Aorta (tissue), 5 donors: ENCODE measurements around the gene FAM131C. TPM values are rescaled to one million over a fixed set of nuclear protein-coding genes. Genes with fewer than 3 reads are reported as not detected.
"Not testable (repeated sequence)": the region's sequence is repeated elsewhere in the genome, so short reads cannot be mapped to it uniquely, and the experiment has no call there.

Experiments used
- ATAC-seq: fragments of 200-7000 bp; cut with Tn5 transposase; one replicate; pipeline ENCODE4 v1.9.1; 2022; ENCODE audit warnings: moderate library complexity; ENCODE audit not compliant: low FRiP score
- DNase-seq, 2 donors: peaks; one replicate each; pipeline ENCODE4 v3.0.0-alpha.2; 2020
- H3K27ac ChIP-seq, 2 donors: one replicate each; pipeline ENCODE4 v1.5.1; 2013; ENCODE audit warnings: low read length in 2 of 2, mild to moderate bottlenecking in 2 of 2, moderate library complexity in 2 of 2, control low read depth in 1 of 2, inconsistent platforms in 1 of 2, low read depth in 1 of 2
- H3K27me3 ChIP-seq, 2 donors: one replicate each; pipeline ENCODE4 v1.6.1; 2013; ENCODE audit warnings: control low read depth in 1 of 2, low read length in 1 of 2, mild to moderate bottlenecking in 1 of 2, moderate library complexity in 1 of 2; ENCODE audit not compliant: insufficient read depth in 2 of 2, control insufficient read depth in 1 of 2
- H3K36me3 ChIP-seq, 2 donors: one replicate each; pipeline ENCODE4 v1.6.1; 2013; ENCODE audit warnings: control low read depth in 1 of 2, low read length in 1 of 2, mild to moderate bottlenecking in 1 of 2; ENCODE audit not compliant: insufficient read depth in 2 of 2, control insufficient read depth in 1 of 2
- H3K4me1 ChIP-seq, 2 donors: one replicate each; pipeline ENCODE4 v1.6.1; 2013; ENCODE audit warnings: low read length in 2 of 2, control low read depth in 1 of 2, mild to moderate bottlenecking in 1 of 2, moderate library complexity in 1 of 2; ENCODE audit not compliant: insufficient read depth in 2 of 2, control insufficient read depth in 1 of 2
- H3K4me3 ChIP-seq, 2 donors: one replicate each; pipeline ENCODE4 v1.5.1; 2013; ENCODE audit warnings: low read length in 2 of 2, control low read depth in 1 of 2, mild to moderate bottlenecking in 1 of 2
- H3K9me3 ChIP-seq: one replicate; pipeline ENCODE4 v1.6.1; 2013; ENCODE audit warnings: mild to moderate bottlenecking, low read length; ENCODE audit not compliant: control insufficient read depth
- WGBS, 2 donors: extraction: QIAGEN DNeasy Blood & Tissue Kit; methylation state at CpG; one replicate each; pipeline ENCODE4 v1.1.7; 2013; 5-methylcytosine and 5-hydroxymethylcytosine counted together
- intact Hi-C, 2 donors: fragments of 100-400 bp; cut with DNase I; formaldehyde crosslinking; loops; one replicate each; pipeline versions ENCODE4 v1.14.2 to v1.15.0; 2022
- polyA plus RNA-seq, 2 donors: library from polyadenylated mRNA; stranded (reverse); fragments of 200-250 nt; gene quantifications; one replicate each; pipeline ENCODE4 v1.2.3, GENCODE V29; 2013
- total RNA-seq, 2 donors: library from RNA; stranded (reverse); fragmentation: NEBNext Ultra II Directional; extraction: Animal tissue kit (Norgen Biotek cat#: 25700); gene quantifications; one replicate each; pipeline ENCODE4 v1.2.1, GENCODE V29; 2021
- donor health status: healthy with polysubstance abuse.
- donor health status: Bipolar disorder and iron deficiency.
- donor health status: DM: no; HTN: no; CAD: no.
- donor health status: DM: no; HTN: no; CAD: no.
- donor health status: DM: yes; HTN: yes; CAD: no.

The FAM131C gene
- total and polyA plus RNA-seq, 4 donors, result 0.26 to 0.67 TPM; not detected in 2

DNA sequence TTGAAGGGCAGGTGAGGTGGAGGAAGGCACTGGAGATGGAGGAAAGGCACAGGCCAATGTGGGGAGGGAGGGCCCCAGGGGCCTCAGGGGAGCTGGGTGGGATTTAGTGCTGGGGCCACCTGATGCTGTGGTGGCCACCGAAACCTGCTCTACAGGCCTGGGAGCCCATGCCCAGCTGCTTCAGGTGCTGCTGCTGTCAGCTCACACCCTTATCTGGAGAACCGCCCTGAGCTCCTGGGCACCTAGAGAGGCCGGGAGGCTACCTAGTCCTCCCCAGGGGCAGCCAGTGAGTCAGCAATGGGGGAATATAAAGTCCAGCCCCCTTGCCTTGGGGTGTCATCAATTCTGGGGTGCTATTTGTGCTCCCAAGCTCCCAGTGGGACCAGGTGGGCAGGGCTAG, 12.2 kb downstream of the FAM131C start:
- H3K9me3 ChIP-seq, result no peaks in the 10 kb centered on the region
- intact Hi-C loops, result no loop called here
- DNase-seq (no peak), ATAC-seq (no peak)
- H3K27me3 ChIP-seq, result no peaks in the 10 kb centered on the region
- WGBS, 2 donors, result 90 to 91% methylated on average over 3 of the region's 3 CpGs
- H3K27ac ChIP-seq, result no peak overlapping the region
- H3K4me1 ChIP-seq, result no peaks in the 10 kb centered on the region
- H3K36me3 ChIP-seq, result no peaks in the 10 kb centered on the region
- H3K4me3 ChIP-seq, result no peak overlapping the region

GRCh38 chr1:16058394-16059120, 14.9 kb downstream of the FAM131C start:
- not testable (repeated sequence) for H3K36me3 ChIP-seq, H3K4me1 ChIP-seq, H3K27ac ChIP-seq, ATAC-seq, DNase-seq, H3K27me3 ChIP-seq, H3K9me3 ChIP-seq, H3K4me3 ChIP-seq
- intact Hi-C loops, result loop anchor here (1.0 to 5.0 kb wide), 2 partner anchors 8 to 51 kb away; no protein-coding TSS in a partner anchor
- WGBS, 2 donors, result 72 to 85% methylated on average over 13 to 17 of the region's 20 CpGs

DNA sequence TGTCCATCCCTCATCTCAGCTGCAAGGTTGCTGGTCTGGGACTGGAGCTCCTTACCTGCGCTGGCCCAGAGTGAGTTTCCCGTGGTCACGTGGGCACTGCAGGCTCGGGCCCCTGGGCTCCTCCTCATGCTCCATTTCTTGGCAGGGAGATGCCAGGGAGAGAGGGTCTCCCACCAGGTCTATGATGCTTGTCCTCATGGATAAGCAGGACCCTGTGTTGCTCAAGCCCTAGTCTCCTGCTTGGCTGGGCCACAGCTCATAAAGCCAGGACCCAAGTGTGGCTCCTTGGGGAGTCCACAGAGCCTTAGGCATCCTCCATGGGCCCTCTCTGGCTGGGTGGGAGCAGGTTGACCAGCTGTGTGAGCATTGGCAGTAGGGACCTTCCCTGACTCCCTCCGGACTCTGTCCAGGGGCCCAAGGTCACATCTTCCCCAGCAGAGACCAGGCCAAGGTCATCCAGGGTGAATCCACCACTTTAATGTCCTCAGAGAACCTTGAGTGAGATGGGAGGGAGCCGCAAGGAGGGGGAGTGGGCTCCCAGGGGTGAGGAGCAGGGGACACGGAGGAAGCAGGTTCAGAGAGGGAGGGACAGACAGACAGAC, 16.0 kb downstream of the FAM131C start:
- H3K27ac ChIP-seq, H3K4me1 ChIP-seq, ATAC-seq, DNase-seq, H3K27me3 ChIP-seq, H3K9me3 ChIP-seq, H3K4me3 ChIP-seq, H3K36me3 ChIP-seq: not testable (repeated sequence)
- intact Hi-C loops, result loop anchor here in 1 of 2 donors (2.0 to 5.0 kb wide), 2 partner anchors 25 to 50 kb away; no protein-coding TSS in a partner anchor
- WGBS, 2 donors, result 79 to 83% methylated on average over 7 of the region's 7 CpGs

- ATAC-seq, H3K36me3 ChIP-seq, H3K27me3 ChIP-seq, H3K4me1 ChIP-seq, H3K4me3 ChIP-seq, H3K27ac ChIP-seq, DNase-seq, H3K9me3 ChIP-seq: not testable (repeated sequence)
- 42 to 51% methylated on average over 2 to 4 of the region's 4 CpGs for WGBS, 2 donors
- intact Hi-C loops, result loop anchor here (1.0 to 5.0 kb wide), 3 partner anchors 24 to 49 kb away; no protein-coding TSS in a partner anchor
Observed at GRCh38 chr1:16056521-16056912, 16.9 kb downstream of the FAM131C start.

- intact Hi-C loops, result loop anchor here (1.0 to 5.0 kb wide), 3 partner anchors 23 to 49 kb away; no protein-coding TSS in a partner anchor
- no peaks in the 10 kb centered on the region for H3K4me1 ChIP-seq
- peak; percentile 81 for ATAC-seq
- no peaks in the 10 kb centered on the region for H3K36me3 ChIP-seq
- H3K4me3 ChIP-seq, result no peak overlapping the region
- WGBS, 2 donors, result 38 to 42% methylated on average over 18 of the region's 18 CpGs
- peak; percentile 89 to 94 for DNase-seq
- H3K9me3 ChIP-seq, result no peaks in the 10 kb centered on the region
- no peak overlapping the region for H3K27ac ChIP-seq
- H3K27me3 ChIP-seq, result no peaks in the 10 kb centered on the region
Observed at GRCh38 chr1:16055613-16056520, 17.6 kb downstream of the FAM131C start.

DNA sequence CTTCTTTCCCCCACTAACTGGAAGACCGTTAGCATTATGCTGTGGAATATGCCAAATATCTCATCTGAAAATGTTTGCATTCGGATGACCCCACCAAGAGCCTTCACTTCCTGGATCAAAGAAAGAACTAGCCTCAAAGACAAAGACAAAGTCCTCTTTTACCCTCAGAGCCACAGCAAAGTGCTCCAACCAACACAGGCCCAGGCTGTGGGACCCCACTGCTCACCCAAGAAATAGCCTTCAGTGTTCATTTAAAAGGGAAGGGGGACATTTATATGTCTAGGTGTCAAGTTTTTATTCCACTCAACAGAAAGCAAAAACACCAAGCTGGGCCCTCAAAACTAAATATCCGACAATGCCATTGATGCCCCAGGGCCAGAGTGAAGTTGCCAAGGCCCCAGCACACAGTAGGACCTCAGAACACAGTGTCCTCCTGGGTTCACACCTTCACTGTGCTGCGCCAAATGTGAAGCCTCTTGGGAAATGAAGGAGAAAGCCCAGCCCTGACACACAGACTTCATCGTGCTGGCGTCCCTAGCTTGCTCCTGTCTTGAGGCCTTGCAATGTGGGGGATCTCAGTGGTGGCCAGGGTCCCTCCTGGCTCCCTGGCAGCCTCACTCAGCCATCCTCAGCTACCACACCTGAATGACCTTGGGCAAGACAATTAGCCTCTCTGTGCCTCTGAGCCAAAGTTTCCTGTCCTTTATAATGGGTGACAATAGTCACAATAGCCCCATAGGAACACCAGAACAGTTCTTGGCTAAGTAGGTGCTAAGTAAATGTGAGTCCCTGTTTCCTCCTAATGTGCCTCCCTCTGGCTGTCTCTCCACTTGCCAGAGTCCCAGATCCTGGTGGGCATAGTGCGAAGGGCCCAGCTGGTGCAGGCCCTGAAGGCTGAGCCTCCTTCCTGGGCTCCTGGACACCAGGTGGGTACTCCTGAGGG, 18.6 kb downstream of the FAM131C start:
- intact Hi-C loops, result loop anchor here in 1 of 2 donors (5.0 kb wide), 1 partner anchor 48 kb away; no protein-coding TSS in a partner anchor
- DNase-seq (no peak), ATAC-seq (no peak)

DNA sequence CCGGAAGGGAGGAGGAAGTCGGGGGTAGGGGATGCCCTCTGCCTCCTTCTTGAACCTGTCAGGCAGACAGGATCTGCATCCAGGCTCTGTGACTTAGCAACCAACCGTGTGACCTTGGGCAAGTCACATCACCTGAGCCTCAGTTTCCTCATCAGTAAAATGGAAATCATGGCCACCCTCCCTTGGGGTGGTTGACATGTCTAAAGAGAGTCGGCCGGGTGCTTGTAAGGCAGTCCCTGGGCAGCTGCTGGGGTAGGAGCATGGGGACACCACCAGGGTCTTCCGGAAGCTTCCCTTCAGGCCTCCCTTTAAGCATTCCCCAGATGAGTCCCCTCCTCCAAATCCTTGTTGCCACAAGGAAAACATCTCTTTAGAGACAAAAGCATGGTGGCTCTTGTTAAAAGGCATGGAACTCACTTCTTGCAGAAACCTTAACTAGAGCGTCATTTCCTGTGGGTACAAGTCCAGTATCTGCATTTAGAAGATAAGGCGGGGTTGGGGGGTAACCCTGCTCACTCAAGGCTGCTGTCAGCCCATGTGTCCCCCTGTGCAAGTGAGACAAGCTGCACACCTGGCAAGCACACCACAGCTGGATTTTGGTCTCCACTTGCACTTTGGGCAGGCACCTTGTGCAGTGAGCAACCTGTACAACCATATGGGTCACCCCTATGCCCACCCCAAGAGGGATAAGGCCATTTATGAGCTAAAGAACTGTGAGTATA, 19.5 kb downstream of the FAM131C start:
- Histone ChIP-seq H3K36me3 (no peaks in the 10 kb centered on the region), H3K9me3 (no peaks in the 10 kb centered on the region), H3K4me1 (no peaks in the 10 kb centered on the region), H3K27me3 (no peaks in the 10 kb centered on the region), H3K4me3 (no peak overlapping the region), H3K27ac (no peak overlapping the region)
- ATAC-seq, result no peak
- intact Hi-C loops, result no loop called here
- no peak for DNase-seq
- WGBS, 2 donors, result 82 to 83% methylated on average over 7 to 8 of the region's 8 CpGs

More for the DNA sequence above, 18.6 kb downstream of the FAM131C start:
- 86 to 88% methylated on average over 7 of the region's 7 CpGs for WGBS, 2 donors
- Histone ChIP-seq H3K9me3 (no peaks in the 10 kb centered on the region), H3K27ac (no peak overlapping the region), H3K4me3 (no peak overlapping the region), H3K27me3 (no peaks in the 10 kb centered on the region), H3K36me3 (no peaks in the 10 kb centered on the region), H3K4me1 (no peaks in the 10 kb centered on the region)
